Measurements from ENCODE around the gene LRRK1. TPM values are rescaled to one million over a fixed set of nuclear protein-coding genes. Genes with fewer than 3 reads are reported as not detected.

Gene LRRK1
- total RNA-seq, 2 donors from 2014 or later = 0.74 to 1.2 TPM

DNA sequence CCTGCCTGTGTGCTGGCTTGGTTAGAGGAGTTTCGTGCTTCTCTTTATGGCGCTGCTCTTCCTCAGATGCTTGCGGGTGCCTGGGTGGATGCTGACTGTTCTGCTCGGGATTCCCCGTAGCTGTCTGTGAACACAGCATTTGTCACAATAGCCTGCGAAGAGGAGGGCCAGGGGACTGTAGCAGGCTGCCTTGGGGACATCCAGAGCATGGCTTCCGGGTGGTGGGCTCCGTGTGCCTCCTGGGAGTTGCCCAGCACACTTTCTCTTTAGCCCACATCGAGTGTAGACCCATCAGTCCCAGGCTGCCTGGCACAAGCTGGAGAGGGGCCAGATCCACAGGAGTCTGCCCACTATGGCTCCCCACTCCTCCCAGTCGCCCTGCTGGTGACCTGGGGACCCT is 22.4 kb downstream of the LRRK1 start:
- H3K9me3 Mint-ChIP-seq = no peaks in the 10 kb centered on the region
- no peaks in the 10 kb centered on the region for H3K27me3 Mint-ChIP-seq (ENCODE audit: low read depth)
- no peak overlapping the region for H3K4me3 Mint-ChIP-seq
- H3K4me1 Mint-ChIP-seq (ENCODE audit: low read depth) = no peaks in the 10 kb centered on the region
- H3K36me3 Mint-ChIP-seq (ENCODE audit: insufficient read depth in 2 of 2) = no peaks in the 10 kb centered on the region
- no peak for DNase-seq
- no peak for ATAC-seq (replicated peaks in 1 of 2)
- no peak overlapping the region for H3K27ac Mint-ChIP-seq

DNA sequence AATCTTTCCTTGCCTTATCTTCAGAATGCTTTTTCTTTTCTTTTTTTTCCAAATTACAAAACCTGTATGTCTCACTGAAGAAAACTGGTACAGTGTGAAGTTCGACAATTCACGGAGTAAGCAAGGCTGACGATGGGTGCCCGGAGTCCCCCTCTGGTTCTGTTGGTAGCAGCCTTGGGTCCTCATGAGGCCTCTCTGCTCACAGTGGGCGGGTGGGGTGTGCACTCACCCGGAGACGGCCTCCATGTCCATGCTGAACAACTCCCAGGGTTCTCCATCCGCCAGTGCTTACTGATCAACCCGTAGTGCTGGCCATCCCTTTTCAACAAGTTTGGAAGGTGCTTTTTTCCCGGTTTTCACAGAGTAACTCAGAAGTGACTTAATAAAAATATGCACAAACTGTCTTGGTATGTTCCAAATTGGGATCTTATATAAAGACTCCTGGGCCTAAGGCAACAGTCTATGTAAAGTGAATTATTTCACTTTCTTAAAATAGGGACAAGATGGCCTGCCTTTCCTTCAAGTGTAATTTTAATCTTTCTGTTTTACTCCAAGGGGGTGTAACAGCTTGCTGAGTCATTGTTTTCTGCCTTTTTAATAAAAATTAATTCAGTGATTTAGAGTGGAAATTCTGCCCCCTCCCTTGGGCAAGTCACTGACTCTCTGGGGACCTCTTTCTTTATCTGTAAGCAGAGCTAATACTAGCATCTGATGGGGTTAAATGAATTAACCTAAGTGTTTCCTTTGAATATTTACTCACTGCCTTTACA is 23.7 kb downstream of the LRRK1 start:
- DNase-seq (no peak), ATAC-seq (replicated peaks in 1 of 2) (no peak)
- H3K4me1 Mint-ChIP-seq (ENCODE audit: low read depth) = no peaks in the 10 kb centered on the region
- H3K27ac Mint-ChIP-seq = no peak overlapping the region
- no peaks in the 10 kb centered on the region for H3K9me3 Mint-ChIP-seq
- H3K36me3 Mint-ChIP-seq (ENCODE audit: insufficient read depth in 2 of 2) = no peaks in the 10 kb centered on the region
- H3K27me3 Mint-ChIP-seq (ENCODE audit: low read depth) = no peaks in the 10 kb centered on the region
- H3K4me3 Mint-ChIP-seq = no peak overlapping the region

DNA sequence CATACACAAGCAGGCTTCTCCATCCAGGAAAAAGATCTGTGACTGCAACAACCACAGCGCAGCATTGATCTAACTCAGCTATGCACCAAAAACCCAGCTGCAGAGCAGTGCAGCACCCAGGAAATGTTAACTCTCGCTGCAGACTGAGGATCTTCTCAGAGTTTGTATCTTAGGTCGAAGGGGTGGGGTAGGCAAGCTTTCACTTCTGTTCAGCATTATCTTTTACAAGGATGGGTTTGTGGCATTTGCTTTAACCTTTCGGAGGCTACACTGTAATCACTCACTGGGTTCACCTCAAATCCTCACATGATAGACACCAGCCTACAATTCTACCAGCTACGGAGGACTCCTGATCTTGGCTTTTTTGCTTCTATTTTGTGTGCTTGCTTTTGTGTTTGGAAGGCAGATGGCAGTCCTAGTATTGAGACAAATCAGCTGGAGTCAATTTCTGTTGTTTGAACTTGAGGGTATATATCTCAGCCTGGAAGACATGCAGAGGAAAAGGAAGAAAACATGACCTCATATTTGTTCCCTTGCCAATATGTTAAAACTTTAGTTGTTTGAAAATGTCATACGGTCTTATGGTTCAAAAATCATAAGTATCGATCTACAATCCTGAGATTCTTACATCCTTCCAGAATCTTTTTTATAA is 25.2 kb downstream of the LRRK1 start:
- no peak overlapping the region for H3K4me3 Mint-ChIP-seq

DNA sequence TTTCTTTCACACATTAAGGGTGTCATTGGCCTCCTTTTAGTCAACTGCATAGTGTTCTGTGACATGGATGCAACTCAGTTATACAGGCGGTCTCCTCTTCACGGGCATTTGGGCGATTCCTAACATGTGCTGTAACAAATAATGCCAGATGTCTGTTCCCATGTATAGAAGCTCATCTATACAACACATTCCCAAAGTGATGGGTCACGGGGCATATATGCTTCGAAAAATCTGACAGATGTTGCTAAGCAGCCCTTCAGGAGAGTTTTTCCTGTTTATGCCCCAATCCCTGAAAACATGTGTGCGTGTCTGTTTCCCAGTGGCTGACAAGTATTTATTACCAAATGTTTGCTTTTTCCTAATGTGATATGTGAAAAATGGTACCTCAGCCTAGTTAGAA is 25.8 kb downstream of the LRRK1 start:
- DNase-seq (no peak), ATAC-seq (replicated peaks in 1 of 2) (no peak)
- Mint-ChIP-seq H3K4me1 (ENCODE audit: low read depth) (no peaks in the 10 kb centered on the region), H3K27me3 (ENCODE audit: low read depth) (peaks cover 20% of the 10 kb centered on the region), H3K4me3 (no peak overlapping the region), H3K27ac (no peak overlapping the region), H3K9me3 (no peaks in the 10 kb centered on the region), H3K36me3 (ENCODE audit: insufficient read depth in 2 of 2) (no peaks in the 10 kb centered on the region)

More for the DNA sequence above, 25.2 kb downstream of the LRRK1 start:
- H3K36me3 Mint-ChIP-seq (ENCODE audit: insufficient read depth in 2 of 2) = no peaks in the 10 kb centered on the region
- no peaks in the 10 kb centered on the region for H3K4me1 Mint-ChIP-seq (ENCODE audit: low read depth)
- DNase-seq (no peak), ATAC-seq (replicated peaks in 1 of 2) (no peak)
- H3K27me3 Mint-ChIP-seq (ENCODE audit: low read depth) = peaks cover 14% of the 10 kb centered on the region
- no peak overlapping the region for H3K27ac Mint-ChIP-seq
- H3K9me3 Mint-ChIP-seq = no peaks in the 10 kb centered on the region

DNA sequence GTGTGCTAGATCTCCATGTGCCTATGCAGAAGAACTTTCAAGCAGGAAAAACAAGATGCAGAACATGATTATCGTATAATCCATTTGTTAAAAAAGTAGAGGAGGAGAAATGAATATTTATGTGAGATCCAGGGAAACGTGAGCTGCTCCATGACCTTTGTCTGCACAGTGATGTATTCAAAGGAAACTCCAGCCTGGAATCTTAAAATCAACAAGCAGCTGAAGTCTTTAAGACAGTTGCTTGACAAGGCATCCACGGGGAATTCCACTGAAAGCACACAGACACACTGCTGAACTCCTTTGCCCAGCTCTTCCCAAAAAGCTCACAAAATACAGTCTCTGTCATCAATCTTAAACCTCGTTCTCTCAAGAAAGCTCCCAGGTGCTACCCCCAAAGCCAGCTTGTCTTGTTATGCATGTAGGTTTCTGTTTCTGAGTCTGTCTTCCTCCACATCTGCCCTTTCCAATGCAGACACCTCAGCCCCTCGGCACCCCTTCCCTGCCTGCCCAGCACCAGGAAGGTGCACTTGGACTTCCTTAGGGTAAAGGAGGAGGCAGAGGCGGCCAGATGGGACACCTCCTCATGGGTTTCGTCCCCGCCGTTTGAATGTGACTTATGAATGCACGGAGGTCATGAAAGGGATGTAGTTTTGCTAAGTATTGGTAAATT is 28.7 kb downstream of the LRRK1 start:
- DNase-seq (no peak), ATAC-seq (replicated peaks in 1 of 2) (no peak)
- Mint-ChIP-seq H3K36me3 (ENCODE audit: insufficient read depth in 2 of 2) (no peaks in the 10 kb centered on the region), H3K27me3 (ENCODE audit: low read depth) (peaks cover 20% of the 10 kb centered on the region), H3K4me3 (no peak overlapping the region), H3K4me1 (ENCODE audit: low read depth) (no peaks in the 10 kb centered on the region), H3K27ac (no peak overlapping the region), H3K9me3 (no peaks in the 10 kb centered on the region)

DNA sequence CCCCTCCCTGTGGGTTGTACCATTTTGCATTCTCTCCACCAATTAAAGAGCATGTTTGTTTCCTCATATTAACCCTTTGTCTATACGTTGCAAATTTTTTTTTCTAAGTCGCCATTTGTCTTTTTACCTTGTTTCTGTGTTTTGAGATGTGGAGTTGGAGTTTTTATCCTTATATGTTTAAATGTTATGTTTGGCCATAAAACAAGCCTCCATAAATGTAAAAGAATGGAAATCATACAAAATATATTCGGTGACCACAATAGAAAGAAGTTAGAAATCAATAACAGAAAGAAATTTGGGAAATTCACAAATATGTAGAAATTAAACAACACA is 29.2 kb downstream of the LRRK1 start:
- Mint-ChIP-seq H3K9me3 (no peaks in the 10 kb centered on the region), H3K4me3 (no peak overlapping the region)

DNA sequence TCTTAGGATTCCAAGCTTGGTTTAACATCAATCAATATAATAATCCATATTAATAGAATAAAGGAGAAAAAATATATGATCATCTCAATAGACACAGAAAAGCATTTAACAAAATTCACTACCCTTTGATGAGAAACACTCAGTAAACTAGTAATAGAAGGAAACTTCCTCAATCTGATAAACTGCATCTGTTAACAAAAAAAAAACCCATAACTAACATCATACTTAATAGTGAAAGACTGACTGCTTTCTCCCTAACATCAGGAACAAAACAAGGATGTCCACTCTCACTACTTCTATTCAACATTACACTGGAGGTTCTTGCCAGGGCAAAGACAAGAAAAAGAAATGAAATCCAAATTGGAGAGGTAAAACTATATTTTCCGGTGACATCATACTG is 30.5 kb downstream of the LRRK1 start:
- Mint-ChIP-seq H3K27ac (no peak overlapping the region), H3K27me3 (ENCODE audit: low read depth) (peaks cover 20% of the 10 kb centered on the region), H3K36me3 (ENCODE audit: insufficient read depth in 2 of 2) (no peaks in the 10 kb centered on the region), H3K4me3 (no peak overlapping the region), H3K4me1 (ENCODE audit: low read depth) (no peaks in the 10 kb centered on the region), H3K9me3 (no peaks in the 10 kb centered on the region)
- no peak for DNase-seq
- ATAC-seq (replicated peaks in 1 of 2) = no peak

More for the DNA sequence above, 29.2 kb downstream of the LRRK1 start:
- no peak for DNase-seq
- no peak for ATAC-seq (replicated peaks in 1 of 2)
- Mint-ChIP-seq H3K27me3 (ENCODE audit: low read depth) (peaks cover 20% of the 10 kb centered on the region), H3K4me1 (ENCODE audit: low read depth) (no peaks in the 10 kb centered on the region), H3K36me3 (ENCODE audit: insufficient read depth in 2 of 2) (no peaks in the 10 kb centered on the region), H3K27ac (peak overlapping the region; percentile 38)

DNA sequence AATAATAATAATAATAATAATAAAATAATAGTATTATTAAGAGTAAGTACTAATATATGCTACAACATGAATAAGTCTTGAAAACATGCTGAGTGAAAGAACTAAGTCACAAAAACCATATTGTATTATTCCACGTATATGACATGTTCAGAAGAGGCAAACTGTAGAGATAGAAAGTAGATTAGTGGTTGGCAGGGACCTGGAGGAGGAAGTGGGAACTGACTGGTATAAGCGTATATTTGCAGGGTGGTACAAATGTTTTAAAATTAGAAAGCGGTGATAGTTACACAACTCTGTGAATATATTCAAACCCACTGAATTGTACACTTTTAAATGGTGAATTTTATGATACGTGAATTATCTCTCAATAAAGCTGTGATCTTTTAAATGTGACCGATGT is 32.8 kb downstream of the LRRK1 start:
- H3K9me3 Mint-ChIP-seq = no peaks in the 10 kb centered on the region
- DNase-seq = no peak
- no peak overlapping the region for H3K4me3 Mint-ChIP-seq
- no peak for ATAC-seq (replicated peaks in 1 of 2)
- H3K27me3 Mint-ChIP-seq (ENCODE audit: low read depth) = peaks cover 20% of the 10 kb centered on the region
- no peak overlapping the region for H3K27ac Mint-ChIP-seq
- H3K4me1 Mint-ChIP-seq (ENCODE audit: low read depth) = no peaks in the 10 kb centered on the region
- H3K36me3 Mint-ChIP-seq (ENCODE audit: insufficient read depth in 2 of 2) = no peaks in the 10 kb centered on the region

DNA sequence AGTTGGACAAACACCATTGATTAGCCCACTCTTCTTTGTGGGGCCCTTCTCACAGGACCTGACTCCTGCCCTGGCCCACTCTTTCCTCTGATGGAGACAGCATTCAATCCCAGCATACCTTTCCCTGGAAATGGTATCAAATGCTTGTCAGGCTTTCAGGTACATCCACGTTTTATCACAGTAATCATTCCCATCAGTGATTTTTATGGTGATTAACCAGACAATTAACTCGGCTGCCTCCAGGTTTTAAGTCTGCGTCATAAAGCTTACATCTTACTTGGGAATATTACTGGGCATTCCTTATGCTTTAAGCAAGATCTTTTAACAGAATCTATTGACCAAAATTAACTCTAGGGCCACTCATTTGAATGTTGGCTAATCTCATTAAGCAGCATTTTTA is 33.4 kb downstream of the LRRK1 start:
- ATAC-seq (replicated peaks in 1 of 2) = no peak
- H3K9me3 Mint-ChIP-seq = no peaks in the 10 kb centered on the region
- no peak overlapping the region for H3K27ac Mint-ChIP-seq
- H3K27me3 Mint-ChIP-seq (ENCODE audit: low read depth) = peaks cover 20% of the 10 kb centered on the region
- H3K36me3 Mint-ChIP-seq (ENCODE audit: insufficient read depth in 2 of 2) = no peaks in the 10 kb centered on the region
- no peak for DNase-seq
- no peaks in the 10 kb centered on the region for H3K4me1 Mint-ChIP-seq (ENCODE audit: low read depth)
- H3K4me3 Mint-ChIP-seq = no peak overlapping the region

DNA sequence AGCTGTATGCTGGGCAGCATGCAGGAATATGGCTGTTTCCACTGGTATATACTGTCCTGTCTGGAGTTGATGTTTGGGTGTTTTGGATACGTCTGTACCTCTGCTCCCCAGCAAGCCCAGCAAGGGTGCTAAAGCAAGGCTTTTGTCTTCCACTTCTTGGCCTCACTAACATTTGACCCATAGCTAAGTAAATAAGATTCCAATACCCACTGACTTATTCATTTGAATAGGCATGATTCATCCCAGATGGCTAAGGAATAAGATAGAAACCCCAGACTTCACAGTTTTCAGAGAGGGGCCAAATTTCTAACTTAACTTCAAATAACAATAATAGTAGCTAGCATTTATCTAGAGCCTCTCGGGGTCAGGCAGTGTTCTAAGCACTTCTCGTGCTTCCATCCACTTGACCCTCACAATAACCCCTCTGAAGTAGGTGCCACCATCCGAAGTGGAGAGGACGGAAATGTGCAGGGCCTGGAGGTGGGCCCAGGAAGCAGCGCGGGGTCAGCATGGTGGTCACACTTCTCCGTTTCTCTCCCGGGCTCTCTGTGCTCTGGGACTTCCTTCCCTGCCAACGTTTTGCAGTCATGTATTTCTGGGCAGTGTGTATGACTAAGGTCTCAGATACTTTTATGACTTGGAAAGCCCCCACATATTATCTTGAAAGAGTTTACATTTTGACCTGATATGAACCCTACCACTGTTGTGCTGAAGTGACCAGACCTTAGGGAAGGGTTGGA is 39.3 kb downstream of the LRRK1 start:
- ATAC-seq (replicated peaks in 1 of 2) (no peak), DNase-seq (no peak)
- Mint-ChIP-seq H3K4me3 (no peak overlapping the region), H3K27me3 (ENCODE audit: low read depth) (no peaks in the 10 kb centered on the region), H3K4me1 (ENCODE audit: low read depth) (no peaks in the 10 kb centered on the region), H3K9me3 (no peaks in the 10 kb centered on the region), H3K27ac (no peak overlapping the region), H3K36me3 (ENCODE audit: insufficient read depth in 2 of 2) (no peaks in the 10 kb centered on the region)

DNA sequence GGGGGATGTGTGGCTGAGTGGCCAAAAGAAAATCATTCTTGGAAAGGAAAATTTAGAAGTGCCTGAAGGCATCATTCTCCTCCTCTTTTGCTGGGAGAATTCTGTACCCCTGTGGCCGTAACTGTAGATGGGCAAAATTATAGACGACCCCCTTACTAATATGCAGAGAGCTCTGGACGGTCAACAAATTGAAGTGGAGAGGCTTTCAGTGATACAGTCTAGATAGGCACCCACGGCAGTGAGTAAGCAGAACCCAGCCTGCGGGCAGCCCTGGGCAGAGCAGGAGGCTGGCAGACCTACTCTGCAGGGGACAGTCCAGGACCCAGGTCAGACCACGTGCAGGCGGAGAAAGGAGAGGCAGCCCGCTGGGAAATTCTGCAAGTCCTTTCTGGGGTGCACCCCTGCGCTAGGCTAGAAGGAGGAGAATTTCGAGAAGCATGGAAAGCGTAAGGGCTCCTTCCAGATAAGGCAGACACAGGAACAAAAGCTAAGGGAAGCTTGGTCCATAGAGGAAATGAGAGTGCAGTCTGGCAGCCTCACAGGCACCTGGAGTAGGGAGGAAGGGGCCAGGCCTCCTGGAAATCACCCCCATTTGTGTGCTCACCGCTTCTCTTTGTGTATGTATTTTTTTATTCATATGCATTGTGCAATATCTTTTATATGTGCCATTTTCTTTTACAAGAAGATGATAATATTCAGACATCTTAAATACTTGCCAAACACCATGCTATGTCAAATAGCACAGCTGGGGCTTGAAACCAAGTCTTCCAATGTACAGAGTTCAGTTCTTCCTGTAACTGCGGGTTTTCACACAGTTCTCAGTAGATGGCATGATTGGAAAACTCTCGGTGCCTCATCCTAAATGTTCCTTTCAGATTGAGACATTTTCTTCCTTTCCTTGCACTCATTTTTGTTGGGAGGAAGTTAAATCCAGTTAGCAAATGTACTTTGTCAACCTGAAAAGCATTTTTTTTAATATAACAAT is 40.2 kb downstream of the LRRK1 start:
- DNase-seq = no peak
- H3K9me3 Mint-ChIP-seq = no peaks in the 10 kb centered on the region
- H3K36me3 Mint-ChIP-seq (ENCODE audit: insufficient read depth in 2 of 2) = no peaks in the 10 kb centered on the region
- no peak for ATAC-seq (replicated peaks in 1 of 2)
- no peaks in the 10 kb centered on the region for H3K27me3 Mint-ChIP-seq (ENCODE audit: low read depth)
- no peak overlapping the region for H3K4me3 Mint-ChIP-seq
- H3K4me1 Mint-ChIP-seq (ENCODE audit: low read depth) = no peaks in the 10 kb centered on the region
- no peak overlapping the region for H3K27ac Mint-ChIP-seq

DNA sequence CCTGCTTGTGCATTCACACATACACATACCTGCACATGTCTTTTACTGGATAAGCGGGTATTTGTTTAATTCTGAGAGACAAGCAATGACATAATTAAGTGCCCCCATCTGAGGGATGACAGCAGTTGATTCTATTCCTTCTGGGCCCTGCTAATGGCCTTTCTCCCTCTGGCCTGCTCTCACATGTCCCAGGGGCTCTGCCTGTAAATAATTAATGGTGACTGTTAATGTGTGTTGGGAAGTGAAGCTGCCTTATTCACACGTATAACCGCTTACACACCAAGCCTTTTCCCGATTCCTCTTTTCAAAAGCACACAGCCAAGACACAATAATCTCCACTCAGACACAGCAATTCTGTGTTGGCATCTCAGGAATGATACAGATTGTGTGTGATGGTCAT is 47.8 kb downstream of the LRRK1 start:
- H3K4me3 Mint-ChIP-seq = no peak overlapping the region
- DNase-seq (no peak), ATAC-seq (replicated peaks in 1 of 2) (no peak)
- H3K9me3 Mint-ChIP-seq = no peaks in the 10 kb centered on the region
- no peaks in the 10 kb centered on the region for H3K4me1 Mint-ChIP-seq (ENCODE audit: low read depth)
- H3K27me3 Mint-ChIP-seq (ENCODE audit: low read depth) = peaks cover 22% of the 10 kb centered on the region
- H3K27ac Mint-ChIP-seq = no peak overlapping the region
- H3K36me3 Mint-ChIP-seq (ENCODE audit: insufficient read depth in 2 of 2) = no peaks in the 10 kb centered on the region

Data from activated T-cell treated with anti-CD3 and anti-CD28 coated beads, Interleukin-2, amount 50 U/mL, for 72 hours (primary cell).